Glomerular visceral epithelial cell (primary cell): ENCODE data around the gene KCTD13.
"Not testable (repeated sequence)": the region's sequence is repeated elsewhere in the genome, so short reads cannot be mapped to it uniquely, and the experiment has no call there.

ENCODE experiments used
- DNase-seq: peaks from one replicate; pipeline ENCODE4 v3.0.0-alpha.2; 2016; ENCODE audit errors: extremely low spot score

The KCTD13 gene

GRCh38 chr16:29906520-29907244 is 19.3 kb downstream of the KCTD13 start:
- DNase-seq = no peak

- no peak for DNase-seq
Measured at GRCh38 chr16:29905668-29906067, 20.4 kb downstream of the KCTD13 start.

GRCh38 chr16:29904947-29905346 is 21.1 kb downstream of the KCTD13 start:
- DNase-seq = no peak

- no peak for DNase-seq
Measured at GRCh38 chr16:29903590-29903989, 22.4 kb downstream of the KCTD13 start.

GRCh38 chr16:29901607-29901945 is 24.4 kb downstream of the KCTD13 start:
- no peak for DNase-seq

- DNase-seq = no peak
Measured at GRCh38 chr16:29900888-29901606, 25.0 kb downstream of the KCTD13 start.

- DNase-seq = peak; percentile 88
Measured at GRCh38 chr16:29900102-29900887, 25.7 kb downstream of the KCTD13 start, which contains the start of gene ASPHD1. ASPHD1 (plus strand) TSS chr16:29900488; CDS start chr16:29900972, 484 bp downstream.

GRCh38 chr16:29899516-29900101 is 26.4 kb downstream of the KCTD13 start, which contains the start of gene SEZ6L2:
SEZ6L2 (minus strand) TSS chr16:29899550; CDS start chr16:29899019, 531 bp downstream.
- peak; percentile 92 for DNase-seq

- DNase-seq = no peak
Measured at GRCh38 chr16:29898804-29899515, 27.1 kb downstream of the KCTD13 start.

- DNase-seq = no peak
Measured at GRCh38 chr16:29898135-29898803, 27.8 kb downstream of the KCTD13 start.

- no peak for DNase-seq
Measured at GRCh38 chr16:29897333-29897732, 28.7 kb downstream of the KCTD13 start.

GRCh38 chr16:29896841-29897240 is 29.2 kb downstream of the KCTD13 start:
- DNase-seq = no peak

GRCh38 chr16:29894352-29894751 is 31.7 kb downstream of the KCTD13 start:
- no peak for DNase-seq

- DNase-seq = no peak
Measured at GRCh38 chr16:29893553-29893952, 32.5 kb downstream of the KCTD13 start.

- no peak for DNase-seq
Measured at GRCh38 chr16:29892458-29892813, 33.6 kb downstream of the KCTD13 start.

GRCh38 chr16:29891525-29892457 is 34.2 kb downstream of the KCTD13 start:
- no peak for DNase-seq

- not testable (repeated sequence) for DNase-seq
Measured at GRCh38 chr16:29889372-29889771, 36.7 kb downstream of the KCTD13 start.

GRCh38 chr16:29883987-29884386 is 42.0 kb downstream of the KCTD13 start:
- no peak for DNase-seq

- no peak for DNase-seq
Measured at GRCh38 chr16:29881050-29881449, 45.0 kb downstream of the KCTD13 start.

- DNase-seq = no peak
Measured at GRCh38 chr16:29878172-29878571, 47.9 kb downstream of the KCTD13 start.
